Retinal pigment epithelial cell (primary cell): ENCODE results near the gene ZNF581.

Experiments used
- DNase-seq: peaks from one replicate; pipeline ENCODE4 v3.0.0-alpha.2; 2010; ENCODE audit warnings: low read depth
- H3K4me3 ChIP-seq: 2 replicates; pipeline ENCODE4 v1.5.1; 2011; ENCODE audit warnings: mild to moderate bottlenecking, low read length, control low read depth, moderate library complexity
- TF ChIP-seq, protein P1 (sequence below): conservative IDR thresholded peaks from 2 replicates; pipeline ENCODE4 v1.5.1; 2011; ENCODE audit warnings: low read depth, low read length, control low read depth, inconsistent platforms

ZNF581 gene

GRCh38 chr19:55632463-55632834 is 11.0 kb upstream of the ZNF581 start:
- DNase-seq, result peak; percentile 77
- H3K4me3 ChIP-seq, result no peak overlapping the region
- TF ChIP-seq, protein P1, sequence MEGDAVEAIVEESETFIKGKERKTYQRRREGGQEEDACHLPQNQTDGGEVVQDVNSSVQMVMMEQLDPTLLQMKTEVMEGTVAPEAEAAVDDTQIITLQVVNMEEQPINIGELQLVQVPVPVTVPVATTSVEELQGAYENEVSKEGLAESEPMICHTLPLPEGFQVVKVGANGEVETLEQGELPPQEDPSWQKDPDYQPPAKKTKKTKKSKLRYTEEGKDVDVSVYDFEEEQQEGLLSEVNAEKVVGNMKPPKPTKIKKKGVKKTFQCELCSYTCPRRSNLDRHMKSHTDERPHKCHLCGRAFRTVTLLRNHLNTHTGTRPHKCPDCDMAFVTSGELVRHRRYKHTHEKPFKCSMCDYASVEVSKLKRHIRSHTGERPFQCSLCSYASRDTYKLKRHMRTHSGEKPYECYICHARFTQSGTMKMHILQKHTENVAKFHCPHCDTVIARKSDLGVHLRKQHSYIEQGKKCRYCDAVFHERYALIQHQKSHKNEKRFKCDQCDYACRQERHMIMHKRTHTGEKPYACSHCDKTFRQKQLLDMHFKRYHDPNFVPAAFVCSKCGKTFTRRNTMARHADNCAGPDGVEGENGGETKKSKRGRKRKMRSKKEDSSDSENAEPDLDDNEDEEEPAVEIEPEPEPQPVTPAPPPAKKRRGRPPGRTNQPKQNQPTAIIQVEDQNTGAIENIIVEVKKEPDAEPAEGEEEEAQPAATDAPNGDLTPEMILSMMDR, result peak; percentile 82

DNA sequence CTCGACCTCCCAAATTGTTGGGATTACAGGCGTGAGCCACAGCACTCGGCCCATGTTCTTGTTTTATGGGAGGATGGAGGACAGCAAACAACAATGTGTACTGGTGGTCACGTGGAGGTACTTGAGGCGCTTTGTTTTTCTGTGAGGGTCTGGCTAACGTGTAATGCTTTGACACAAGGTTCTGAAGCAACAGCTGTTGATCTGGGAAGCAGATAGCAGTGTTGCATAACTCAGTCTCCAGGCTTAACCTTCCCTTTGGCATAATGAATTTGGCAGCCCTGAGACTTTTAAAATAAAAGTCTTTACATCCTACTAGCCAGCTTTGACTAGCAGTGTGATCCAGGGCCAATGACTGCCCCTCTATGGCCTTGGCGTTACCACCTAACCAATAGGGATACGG is 9.6 kb upstream of the ZNF581 start:
- TF ChIP-seq, protein P1, result no peak
- no peak overlapping the region for H3K4me3 ChIP-seq
- DNase-seq, result no peak

DNA sequence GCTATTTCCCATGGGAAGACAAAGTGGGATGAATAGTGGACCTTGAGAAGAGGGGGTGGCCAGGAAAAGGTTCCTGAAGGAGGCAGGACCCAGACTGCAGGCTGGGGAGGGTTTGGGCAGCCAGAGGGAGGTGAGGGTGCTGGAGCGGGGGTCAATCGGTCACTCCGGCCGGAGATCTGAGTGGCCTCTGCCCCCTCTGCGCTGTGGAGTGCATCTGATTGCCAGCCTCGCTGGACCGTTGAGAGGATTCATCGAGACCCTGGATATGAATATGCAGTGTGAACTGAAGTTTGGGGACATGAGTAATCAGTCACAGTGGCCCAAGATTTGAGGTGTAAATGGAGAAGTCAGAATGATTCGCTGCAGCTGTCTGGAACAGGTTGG is 8.1 kb upstream of the ZNF581 start:
- peak overlapping the region; percentile 99 for H3K4me3 ChIP-seq
- no peak for DNase-seq
- TF ChIP-seq, protein P1, result no peak

DNA sequence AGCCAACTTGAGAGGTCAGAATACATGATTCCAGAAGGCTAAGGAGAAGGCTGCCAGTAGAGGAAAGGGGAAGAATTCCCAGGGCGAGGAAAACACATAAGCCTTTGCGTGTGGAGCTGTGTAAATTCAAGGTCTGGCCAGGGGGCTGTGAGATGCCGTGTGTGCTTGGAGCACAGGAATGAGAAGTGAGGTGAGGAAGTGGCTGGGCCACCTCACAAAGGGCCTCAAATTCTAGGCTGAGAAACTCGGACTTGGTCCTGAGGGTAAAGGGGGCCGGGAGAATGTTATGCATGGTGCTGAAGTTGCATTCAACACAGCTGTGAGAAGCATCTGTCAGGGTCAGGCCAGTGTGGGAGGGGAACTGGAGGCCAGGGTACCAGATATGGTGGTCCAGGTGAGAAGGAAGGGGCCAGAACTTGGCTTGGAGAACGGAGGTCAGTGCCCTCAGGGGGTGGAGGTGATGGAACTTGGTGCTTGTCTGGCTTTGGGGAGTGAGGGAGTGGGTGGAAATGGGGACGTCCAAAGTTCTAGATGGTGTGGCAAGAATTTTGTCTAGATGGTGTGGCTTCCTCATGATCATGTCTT is 7.5 kb upstream of the ZNF581 start:
- TF ChIP-seq, protein P1, result no peak
- peak overlapping the region; percentile 99 for H3K4me3 ChIP-seq
- DNase-seq, result no peak

DNA sequence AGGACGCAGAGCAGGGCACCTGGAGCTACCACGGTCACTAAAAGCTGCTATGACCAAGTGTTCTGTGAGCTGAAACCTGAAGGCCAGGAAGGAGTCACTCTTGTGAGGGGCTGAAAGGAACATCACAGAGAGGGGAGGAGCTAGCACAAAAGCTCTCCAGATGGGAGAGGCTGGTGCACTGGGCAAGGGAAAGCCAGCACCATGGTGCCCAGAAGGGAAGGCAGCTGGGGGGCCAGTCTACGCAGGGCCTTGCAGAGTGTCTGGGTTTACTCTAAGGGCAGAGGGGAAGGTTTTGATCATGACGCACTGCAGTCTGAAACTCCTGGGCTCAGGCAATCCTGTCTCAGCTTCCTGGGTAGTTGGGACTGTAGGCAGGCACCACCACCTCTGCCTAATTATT is 6.7 kb upstream of the ZNF581 start:
- no peak overlapping the region for H3K4me3 ChIP-seq
- TF ChIP-seq, protein P1, result no peak
- no peak for DNase-seq

- no peak overlapping the region for H3K4me3 ChIP-seq
- TF ChIP-seq, protein P1, result no peak
- DNase-seq, result no peak
Observed at GRCh38 chr19:55637534-55637933, 5.9 kb upstream of the ZNF581 start.

DNA sequence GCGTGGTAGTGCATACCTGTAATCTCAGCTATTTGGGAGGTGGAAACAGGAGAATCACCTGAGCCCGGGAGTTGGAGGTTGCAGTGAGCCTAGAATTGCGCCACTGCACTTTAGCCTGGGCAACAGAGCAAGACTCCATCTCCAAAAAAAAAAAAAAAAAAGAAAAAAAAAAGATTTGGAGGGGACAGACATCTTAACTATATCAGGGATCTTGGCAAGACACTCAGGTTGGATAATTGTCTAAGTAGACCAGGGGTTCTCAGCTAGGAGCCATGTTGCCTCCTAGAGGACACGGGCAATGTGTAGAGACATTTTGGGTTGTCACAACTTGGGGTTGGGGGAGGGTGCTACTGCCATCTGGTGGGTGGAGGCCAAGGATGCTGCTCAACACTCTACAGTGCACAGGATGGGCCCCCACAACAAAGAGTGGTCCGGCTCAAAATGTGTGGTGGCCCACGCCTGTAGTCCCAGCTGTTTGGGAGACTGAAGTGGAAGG is 4.5 kb upstream of the ZNF581 start:
- no peak overlapping the region for H3K4me3 ChIP-seq
- no peak for DNase-seq
- TF ChIP-seq, protein P1, result peak; percentile 56
